Stromal cell of bone marrow (primary cell): Measurements from ENCODE around the gene LZTS3.
"Not testable (repeated sequence)": the region's sequence is repeated elsewhere in the genome, so short reads cannot be mapped to it uniquely, and the experiment has no call there.

Experiments used
- DNase-seq: peaks from one replicate; pipeline ENCODE4 v3.0.0-alpha.2; 2012; ENCODE audit warnings: low read depth

The LZTS3 gene

GRCh38 chr20:3135507-3136070, 37.8 kb downstream of the LZTS3 start:
- DNase-seq = no peak

GRCh38 chr20:3134151-3134550, 39.2 kb downstream of the LZTS3 start:
- no peak for DNase-seq

GRCh38 chr20:3133155-3133554, 40.2 kb downstream of the LZTS3 start:
- no peak for DNase-seq

GRCh38 chr20:3130051-3130600, 43.2 kb downstream of the LZTS3 start:
- DNase-seq = no peak

GRCh38 chr20:3129094-3129493, 44.3 kb downstream of the LZTS3 start:
- DNase-seq = no peak

- DNase-seq = no peak
Observed at GRCh38 chr20:3128275-3128984, 44.9 kb downstream of the LZTS3 start.

GRCh38 chr20:3126527-3126859, 46.9 kb downstream of the LZTS3 start:
- DNase-seq = no peak

GRCh38 chr20:3125776-3126526, 47.4 kb downstream of the LZTS3 start:
- DNase-seq = not testable (repeated sequence)

GRCh38 chr20:3124773-3125560, 48.4 kb downstream of the LZTS3 start:
- not testable (repeated sequence) for DNase-seq

- DNase-seq = not testable (repeated sequence)
Observed at GRCh38 chr20:3124163-3124562, 49.2 kb downstream of the LZTS3 start.

- DNase-seq = no peak
Observed at GRCh38 chr20:3123542-3123941, 49.8 kb downstream of the LZTS3 start.

- no peak for DNase-seq
Observed at GRCh38 chr20:3121955-3122610, 51.3 kb downstream of the LZTS3 start.

GRCh38 chr20:3121271-3121911, 52.0 kb downstream of the LZTS3 start:
- DNase-seq = no peak

GRCh38 chr20:3119044-3119443, 54.3 kb downstream of the LZTS3 start:
- DNase-seq = no peak

GRCh38 chr20:3117839-3118379, 55.4 kb downstream of the LZTS3 start:
- DNase-seq = peak; percentile 67

- DNase-seq = no peak
Observed at GRCh38 chr20:3116341-3116740, 57.0 kb downstream of the LZTS3 start.

- DNase-seq = peak; percentile 21
Observed at GRCh38 chr20:3115190-3116107, 57.9 kb downstream of the LZTS3 start.
